T-helper 1 cell (primary cell): ENCODE data around the gene UNC13C.
"Not testable (repeated sequence)": the region's sequence is repeated elsewhere in the genome, so short reads cannot be mapped to it uniquely, and the experiment has no call there.

Experiments
- DNase-seq, 5 donors: peaks; one replicate each; pipeline ENCODE4 v3.0.0-alpha.2; 2012 to 2020

The UNC13C gene

DNA sequence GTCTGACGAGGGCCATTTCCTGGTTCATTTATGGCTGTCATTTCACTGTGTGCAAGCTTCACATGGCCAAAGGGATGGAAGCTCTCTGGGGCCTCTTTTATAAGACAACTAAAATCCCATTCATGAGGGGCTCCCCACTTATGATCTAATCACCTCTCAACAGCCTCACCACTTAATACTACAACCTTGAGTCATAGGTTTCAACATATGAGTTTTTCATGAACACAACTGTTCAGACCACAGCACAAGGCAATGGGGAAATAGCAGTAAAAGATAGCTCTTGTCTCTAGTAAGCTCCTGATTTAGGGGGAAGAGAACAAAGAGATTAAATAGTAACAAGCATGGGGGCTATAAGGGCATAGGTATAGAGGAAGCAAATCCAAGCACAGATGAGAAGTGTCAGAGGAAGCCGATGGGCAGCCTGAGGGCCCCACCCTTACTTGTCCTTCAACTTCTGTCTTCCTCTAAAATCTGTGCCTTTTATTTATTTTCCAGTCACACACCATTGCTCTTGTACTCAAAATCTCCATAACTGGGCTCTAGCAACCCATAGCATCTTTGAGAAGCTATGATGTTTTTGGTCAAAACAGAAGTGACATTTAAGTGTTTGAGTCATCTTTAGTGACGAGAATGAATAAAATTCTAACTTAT, 329.1 kb downstream of the UNC13C start:
- DNase-seq = no peak

DNA sequence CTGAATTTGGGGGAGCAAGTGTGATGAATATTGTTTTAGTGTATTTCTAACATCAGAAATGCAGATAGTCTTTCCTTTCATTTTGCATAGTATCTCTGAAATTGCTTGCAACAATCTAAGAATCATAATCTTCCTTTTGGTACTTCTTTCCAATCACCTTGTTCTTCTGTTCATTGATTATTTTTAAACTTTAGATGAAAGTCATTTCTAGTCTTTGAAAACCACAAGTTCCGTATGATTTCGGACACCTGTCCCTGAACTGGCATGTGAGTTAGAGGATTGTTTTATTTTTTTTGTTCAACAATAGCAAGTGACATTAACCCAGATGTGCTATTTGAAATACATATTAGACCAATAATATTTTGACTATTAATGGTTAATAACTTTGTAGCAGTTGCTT, 329.7 kb downstream of the UNC13C start:
- DNase-seq = no peak

GRCh38 chr15:54312528-54312927, 334.3 kb downstream of the UNC13C start:
- DNase-seq = no peak

DNA sequence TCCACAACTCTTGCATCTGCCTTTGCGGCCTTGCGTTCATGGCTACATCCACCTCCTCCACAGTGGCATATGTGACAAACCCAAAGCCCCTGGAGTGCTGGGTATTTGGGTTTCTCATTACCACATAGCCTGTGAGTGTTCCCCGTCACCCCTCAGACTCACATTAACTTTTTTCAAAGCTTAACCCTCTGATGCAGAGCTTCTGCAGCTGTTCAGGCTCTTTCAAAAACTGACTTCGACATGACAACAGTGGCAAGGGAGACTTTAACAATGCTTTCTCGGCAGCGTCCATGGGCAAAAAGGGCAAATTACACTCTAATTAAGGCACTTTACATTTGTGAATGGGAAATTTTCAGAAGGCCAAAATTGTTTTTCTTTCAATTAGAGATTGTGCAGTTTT, 343.2 kb downstream of the UNC13C start:
- no peak for DNase-seq

GRCh38 chr15:54322341-54322740, 344.1 kb downstream of the UNC13C start:
- DNase-seq = no peak

DNA sequence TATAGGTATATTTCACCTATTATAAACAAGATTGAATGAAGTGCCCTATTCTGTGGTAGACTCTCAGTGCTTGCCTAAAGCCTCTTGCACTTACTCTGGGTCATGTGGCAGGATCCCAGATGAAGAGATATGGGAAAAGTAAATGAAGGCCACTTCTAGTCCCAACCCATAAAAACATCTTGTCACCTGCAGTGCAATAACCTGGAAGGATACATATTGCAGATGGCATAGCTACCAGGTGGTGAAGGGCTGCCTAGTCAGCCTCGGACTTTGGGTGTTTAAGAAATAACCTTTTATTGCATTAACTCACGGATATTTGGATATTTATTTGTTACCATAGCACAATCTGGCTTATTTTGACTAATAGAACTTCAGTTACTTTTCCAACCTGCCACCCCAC, 367.1 kb downstream of the UNC13C start:
- no peak for DNase-seq

DNA sequence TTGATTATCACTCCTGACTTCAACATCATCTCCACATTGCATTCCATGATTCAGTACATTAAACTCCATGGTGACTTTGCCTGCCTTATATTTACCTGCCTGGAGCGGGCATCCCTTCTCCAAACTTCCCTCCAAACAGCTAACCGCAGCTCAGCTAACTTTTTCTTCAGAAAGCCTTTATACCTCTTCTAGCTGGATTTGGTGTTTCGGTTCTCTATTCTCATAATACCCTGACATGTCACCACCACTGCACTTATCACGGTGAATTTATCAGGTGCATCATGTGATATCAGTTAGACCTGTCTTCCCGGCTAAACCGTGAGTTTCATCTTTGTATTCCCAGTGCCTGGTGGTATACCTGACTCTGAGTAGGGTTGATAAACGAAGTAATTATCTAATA, 367.6 kb downstream of the UNC13C start:
- DNase-seq = no peak

- DNase-seq = no peak
These were observed 369.0 kb downstream of the UNC13C start for GRCh38 chr15:54347082-54347827.

DNA sequence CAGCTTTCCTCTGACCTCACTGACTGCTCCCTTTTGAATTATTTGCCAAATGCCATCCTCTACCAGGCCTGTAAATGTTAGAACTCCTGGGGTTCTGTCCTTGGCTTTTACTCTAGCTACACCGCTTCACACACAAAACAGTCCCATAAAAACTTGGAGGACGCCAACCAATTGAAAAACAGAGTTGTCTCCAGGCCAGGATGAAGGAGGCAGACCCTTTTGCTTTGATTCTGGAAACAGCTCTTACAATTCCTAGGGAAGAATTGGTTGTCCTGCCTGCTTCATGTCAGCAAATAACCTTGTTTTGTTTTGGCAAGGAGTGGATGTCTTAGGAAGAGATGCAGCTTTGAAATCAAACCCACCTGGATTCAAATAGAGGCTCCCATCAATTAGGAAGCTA, 375.5 kb downstream of the UNC13C start:
- DNase-seq = no peak

GRCh38 chr15:54354341-54354740, 376.1 kb downstream of the UNC13C start:
- DNase-seq = no peak

DNA sequence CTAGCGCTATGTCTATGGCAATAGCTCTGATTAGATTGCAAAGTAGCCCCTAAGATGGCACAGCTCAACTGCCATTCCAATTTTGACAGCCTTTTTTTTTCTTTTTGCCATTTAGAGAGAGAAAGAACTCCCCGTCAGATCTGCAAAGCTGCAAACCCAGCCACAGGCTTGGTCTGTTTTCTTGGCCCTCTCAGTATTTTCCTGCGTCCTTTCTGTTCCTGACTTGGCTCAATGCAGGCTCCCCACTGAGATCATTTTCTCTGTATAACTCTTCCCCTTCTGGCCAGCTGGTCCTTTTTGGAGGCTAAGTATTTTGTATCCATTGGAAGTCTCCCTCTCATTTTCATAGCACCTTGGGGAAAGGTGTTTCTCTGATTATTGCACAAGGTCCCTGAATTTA, 386.7 kb downstream of the UNC13C start:
- DNase-seq = no peak

GRCh38 chr15:54373332-54373731, 395.1 kb downstream of the UNC13C start:
- no peak for DNase-seq

DNA sequence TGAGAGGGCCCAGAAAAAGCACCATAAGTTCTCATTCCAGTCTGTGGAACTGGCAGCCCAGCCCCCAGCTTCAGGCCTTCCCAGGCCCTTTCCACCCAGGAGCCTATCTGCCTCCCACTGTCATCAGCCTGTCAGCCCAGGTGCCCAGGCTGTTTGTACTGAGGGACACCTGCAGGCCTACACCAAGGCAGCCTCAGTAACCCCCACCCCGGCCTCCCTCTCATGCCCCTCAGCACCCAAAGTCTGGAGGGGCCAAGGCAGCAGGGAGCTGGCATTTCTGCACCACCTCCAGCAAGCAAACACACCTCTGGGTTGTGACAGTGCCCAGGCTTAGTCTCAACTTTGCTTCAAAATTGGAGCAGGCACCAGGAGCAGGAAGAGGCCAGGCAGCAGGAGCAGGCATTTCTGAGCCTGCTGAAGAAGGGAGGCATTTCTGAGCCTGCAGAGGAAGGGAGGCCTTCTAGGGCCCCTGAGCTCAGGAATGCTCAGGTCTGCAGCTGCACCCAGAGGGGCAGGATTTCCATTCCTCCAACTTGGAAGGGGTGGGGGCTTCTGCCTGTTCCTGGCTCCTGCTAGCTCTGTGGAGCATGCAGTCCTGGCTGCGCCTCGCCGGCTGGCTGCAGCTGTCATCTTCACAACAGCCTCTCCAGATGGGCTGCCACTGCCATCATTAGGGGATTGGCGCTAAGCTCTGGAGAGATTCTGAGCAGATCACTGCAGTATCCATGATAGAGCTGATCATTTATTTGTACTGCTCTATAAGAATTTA, 396.1 kb downstream of the UNC13C start:
- DNase-seq = no peak

DNA sequence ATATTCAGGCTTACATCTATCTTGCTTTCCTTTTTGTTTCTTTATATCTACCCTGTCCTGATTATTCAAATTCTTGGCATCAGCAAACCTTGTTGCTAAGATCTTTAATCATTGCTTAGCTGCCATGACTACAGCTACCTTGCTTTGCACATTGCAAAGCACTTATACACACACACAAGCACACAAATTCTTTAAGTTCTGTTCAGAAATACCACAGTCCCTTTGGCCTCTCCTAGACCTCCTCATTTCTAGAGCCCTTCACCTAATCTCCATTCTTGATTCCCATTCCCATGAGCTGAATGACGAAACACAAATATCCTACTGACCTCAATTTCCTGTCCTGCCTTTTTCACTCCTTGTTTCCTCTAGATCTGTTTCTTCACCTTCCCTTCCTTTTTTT, 409.6 kb downstream of the UNC13C start:
- DNase-seq = no peak

- DNase-seq = no peak
These were observed 410.5 kb downstream of the UNC13C start for GRCh38 chr15:54388746-54389145.

GRCh38 chr15:54410481-54410880, 432.2 kb downstream of the UNC13C start:
- no peak for DNase-seq

DNA sequence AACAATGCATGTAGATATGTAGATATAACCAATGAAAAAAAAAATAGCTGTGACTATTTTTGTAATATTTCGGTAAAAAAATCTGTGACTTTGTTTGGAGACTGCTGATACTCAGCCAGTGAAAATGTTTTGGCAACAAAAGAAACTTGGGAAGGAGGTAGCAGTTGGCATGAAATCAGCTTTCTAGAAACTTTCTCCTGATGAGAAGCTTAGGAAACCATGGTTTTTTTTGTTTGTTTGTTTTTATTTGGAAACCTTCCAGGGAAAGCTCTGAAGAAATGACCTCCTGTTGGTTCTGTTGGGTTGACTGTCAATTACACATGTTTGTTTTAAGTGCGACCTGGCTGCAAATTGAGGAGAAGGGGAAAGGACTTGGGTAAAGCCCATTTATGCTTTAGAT, 445.9 kb downstream of the UNC13C start:
- DNase-seq = no peak

DNA sequence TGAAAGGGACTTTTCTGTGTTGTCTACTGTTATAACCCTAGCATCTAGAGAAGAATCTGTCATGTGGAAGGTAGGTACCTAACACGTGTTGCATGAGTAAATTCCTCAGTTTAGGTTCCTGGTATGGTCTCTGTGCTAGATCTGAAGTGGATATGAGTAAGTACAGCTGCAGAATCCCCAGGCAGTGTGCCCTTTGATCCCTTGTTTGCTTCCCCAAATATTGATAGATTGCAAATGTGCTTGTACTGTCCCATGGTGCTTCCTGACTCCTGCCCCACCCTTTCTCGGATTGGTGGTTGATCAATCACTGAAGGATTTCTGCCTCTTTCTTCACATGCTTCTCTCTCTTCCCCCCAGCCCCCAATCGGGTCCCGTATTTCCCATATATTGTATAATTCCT, 450.4 kb downstream of the UNC13C start:
- DNase-seq = no peak

DNA sequence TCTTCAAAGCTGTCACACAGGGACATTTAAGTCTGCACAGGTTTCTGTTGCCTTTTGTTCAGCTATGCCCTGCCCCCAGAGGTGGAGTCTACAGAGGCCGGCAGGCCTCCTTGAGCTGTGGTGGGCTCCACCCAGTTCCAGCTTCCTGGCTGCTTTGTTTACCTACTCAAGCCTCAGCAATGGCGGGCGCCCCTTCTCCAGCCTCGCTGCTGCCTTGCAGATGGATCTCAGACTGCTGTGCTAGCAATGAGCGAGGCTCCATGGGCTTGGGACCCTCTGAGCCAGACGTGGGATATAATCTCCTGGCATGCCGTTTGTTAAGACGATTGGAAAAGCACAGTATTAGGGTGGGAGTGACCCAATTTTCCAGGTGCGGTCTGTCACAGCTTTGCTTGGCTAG, 472.0 kb downstream of the UNC13C start:
- DNase-seq = not testable (repeated sequence)

- no peak for DNase-seq
These were observed 478.2 kb downstream of the UNC13C start for GRCh38 chr15:54456413-54456812.

- DNase-seq = no peak
These were observed 484.3 kb downstream of the UNC13C start for GRCh38 chr15:54462511-54462913.

DNA sequence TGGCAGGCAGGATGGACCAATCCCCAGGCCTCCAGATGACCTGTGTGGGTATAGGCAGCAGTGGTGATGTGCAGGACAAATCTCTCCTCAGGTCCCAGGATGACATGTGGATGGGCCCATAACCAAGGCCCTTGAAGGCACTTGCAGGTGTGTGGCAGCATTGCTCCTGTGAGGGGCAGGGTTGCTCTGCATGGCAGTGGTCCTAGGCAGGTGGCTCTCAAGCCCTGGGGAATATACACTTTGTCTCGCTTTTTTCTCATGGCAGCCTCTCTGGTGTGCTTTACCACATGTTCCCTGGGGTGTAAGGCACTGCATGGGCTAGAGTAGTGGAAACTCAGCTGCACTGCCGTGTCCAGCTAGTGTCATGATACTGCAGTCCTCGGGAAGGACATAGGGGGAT, 503.6 kb downstream of the UNC13C start:
- DNase-seq = no peak

GRCh38 chr15:54482251-54482650, 504.0 kb downstream of the UNC13C start:
- DNase-seq = no peak

GRCh38 chr15:54500330-54500729, 522.1 kb downstream of the UNC13C start:
- no peak for DNase-seq
